Stimulated activated naive CD8-positive, alpha-beta T cell treated with anti-CD3 and anti-CD28 coated beads, Interleukin-15, Interleukin-2, amounts not matched to agents 100 U/mL and 50 U/mL, for 24 hours (primary cell): ENCODE measurements around the gene FLT3LG.

Experiments used
- ATAC-seq: fragments of 150-1000 bp; cut with Tn5 transposase; one replicate; pipeline ENCODE4 v1.10.0; 2021
- DNase-seq: peaks from one replicate; pipeline ENCODE4 v3.0.0; 2021

The FLT3LG gene

GRCh38 chr19:49514151-49514550 lies 40.1 kb downstream of the FLT3LG start:
- no peak for DNase-seq
- ATAC-seq: no peak

GRCh38 chr19:49515767-49516166 lies 41.8 kb downstream of the FLT3LG start:
- ATAC-seq: no peak
- DNase-seq: no peak

GRCh38 chr19:49518033-49518432 lies 44.0 kb downstream of the FLT3LG start:
- no peak for ATAC-seq

GRCh38 chr19:49520705-49521319 lies 46.8 kb downstream of the FLT3LG start:
- DNase-seq: no peak
- ATAC-seq: no peak

More at GRCh38 chr19:49518033-49518432, 44.0 kb downstream of the FLT3LG start:
- no peak for DNase-seq

- ATAC-seq (no peak), DNase-seq (no peak)
Observed at GRCh38 chr19:49524812-49525455, 50.9 kb downstream of the FLT3LG start.

- ATAC-seq (peak; percentile 11), DNase-seq (no peak)
Observed at GRCh38 chr19:49528211-49528771, 54.3 kb downstream of the FLT3LG start.

GRCh38 chr19:49530708-49531107 lies 56.7 kb downstream of the FLT3LG start:
- no peak for DNase-seq
- no peak for ATAC-seq

- peak; percentile 87 for DNase-seq
- ATAC-seq: peak; percentile 84
Observed at GRCh38 chr19:49533551-49534488, 59.8 kb downstream of the FLT3LG start.

- ATAC-seq (peak; percentile 26), DNase-seq (no peak)
Observed at GRCh38 chr19:49534632-49535385, 60.8 kb downstream of the FLT3LG start.
